ENCODE results near the gene TP73. TPM values are rescaled to one million over a fixed set of nuclear protein-coding genes. Genes with fewer than 3 reads are reported as not detected.
A peak's percentile ranks its signal among the peaks of the same experiment; 100 is the strongest.
"Not testable (repeated sequence)": the region's sequence is repeated elsewhere in the genome, so short reads cannot be mapped to it uniquely, and the experiment has no call there.

TP73 gene
- total RNA-seq, 1 experiment from 2014 or later, result 0.82 TPM

GRCh38 chr1:3747903-3748302 lies 95.6 kb downstream of the TP73 start:
- no peak for DNase-seq (ENCODE audit: unreplicated experiment)
- Mint-ChIP-seq H3K9me3 (ENCODE audit: unreplicated experiment) (no peaks in the 10 kb centered on the region), H3K4me3 (ENCODE audit: unreplicated experiment) (peak overlapping the region; percentile 72), H3K27me3 (ENCODE audit: insufficient read depth, unreplicated experiment) (peaks cover 24% of the 10 kb centered on the region), H3K27ac (ENCODE audit: low read depth, unreplicated experiment) (no peak overlapping the region), H3K4me1 (ENCODE audit: insufficient read depth, unreplicated experiment) (peaks cover 24% of the 10 kb centered on the region), H3K36me3 (ENCODE audit: insufficient read depth, unreplicated experiment) (peaks cover 12% of the 10 kb centered on the region)
- no peak for TF ChIP-seq CTCF (IDR thresholded peaks at IDR 0.05; ENCODE audit: unreplicated experiment)
- POLR2A ChIA-PET, result interaction anchor here (1.1 kb wide), 1 partner anchor 48 kb away, joined by 7 read pairs; the partner anchor contains the start of gene LRRC47
- intact Hi-C loops (cut with micrococcal nuclease), result no loop called here
- CTCF ChIA-PET, result no interaction called here
- no TSS peak for BruUV-seq (replicated peaks)

DNA sequence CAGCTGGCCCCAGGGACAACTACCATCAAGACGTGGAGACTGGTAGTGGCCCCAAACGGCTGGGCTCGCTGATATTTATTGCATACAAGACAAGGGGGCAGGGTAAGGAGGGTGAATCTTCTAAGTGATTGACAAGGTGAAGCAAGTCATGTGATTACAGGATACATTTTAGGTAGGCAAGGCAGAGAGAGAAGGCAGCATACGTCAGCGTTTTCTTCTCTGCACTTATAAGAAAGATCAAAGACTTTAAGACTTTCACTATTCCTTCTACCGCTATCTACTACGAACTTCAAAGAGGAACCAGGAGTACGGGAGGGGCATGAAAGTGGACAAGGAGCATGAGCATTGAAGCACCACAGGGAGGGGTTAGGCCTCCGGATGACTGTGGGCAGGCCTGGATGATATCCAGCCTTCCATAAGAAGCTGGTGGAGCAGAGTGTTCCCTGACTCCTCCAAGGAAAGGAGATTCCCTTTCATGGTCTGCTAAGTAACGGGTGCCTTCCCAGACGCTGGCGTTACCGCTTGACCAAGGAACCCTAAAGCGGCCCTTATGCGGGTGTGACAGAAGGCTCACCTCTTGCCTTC lies 96.1 kb downstream of the TP73 start:
- intact Hi-C loops (cut with micrococcal nuclease); DNase-seq (ENCODE audit: unreplicated experiment); BruUV-seq (replicated peaks); H3K9me3 Mint-ChIP-seq (ENCODE audit: unreplicated experiment); CTCF ChIA-PET; H3K27ac Mint-ChIP-seq (ENCODE audit: low read depth, unreplicated experiment); H3K36me3 Mint-ChIP-seq (ENCODE audit: insufficient read depth, unreplicated experiment): not testable (repeated sequence)
- H3K4me1 Mint-ChIP-seq (ENCODE audit: insufficient read depth, unreplicated experiment), result peaks cover 24% of the 10 kb centered on the region
- peak overlapping the region; percentile 72 for H3K4me3 Mint-ChIP-seq (ENCODE audit: unreplicated experiment)
- peaks cover 24% of the 10 kb centered on the region for H3K27me3 Mint-ChIP-seq (ENCODE audit: insufficient read depth, unreplicated experiment)
- POLR2A ChIA-PET, result interaction anchor here (0.9 to 1.7 kb wide), 3 partner anchors 11 to 47 kb away, joined by 4 to 7 read pairs (median 5); partner anchors contain the start of gene LRRC47

- POLR2A ChIA-PET, result interaction anchor here (0.9 to 1.7 kb wide), 2 partner anchors 10 to 26 kb away, joined by 4 to 5 read pairs; no protein-coding TSS in a partner anchor
- no TSS peak for BruUV-seq (replicated peaks)
- peaks cover 21% of the 10 kb centered on the region for H3K4me1 Mint-ChIP-seq (ENCODE audit: insufficient read depth, unreplicated experiment)
- intact Hi-C loops (cut with micrococcal nuclease), result no loop called here
- no peak for DNase-seq (ENCODE audit: unreplicated experiment)
- H3K27me3 Mint-ChIP-seq (ENCODE audit: insufficient read depth, unreplicated experiment), result peaks cover 24% of the 10 kb centered on the region
- H3K4me3 Mint-ChIP-seq (ENCODE audit: unreplicated experiment), result no peak overlapping the region
- no peak overlapping the region for H3K27ac Mint-ChIP-seq (ENCODE audit: low read depth, unreplicated experiment)
- TF ChIP-seq CTCF (IDR thresholded peaks at IDR 0.05; ENCODE audit: unreplicated experiment), result no peak
- peaks cover 3% of the 10 kb centered on the region for H3K36me3 Mint-ChIP-seq (ENCODE audit: insufficient read depth, unreplicated experiment)
- CTCF ChIA-PET, result interaction anchor here (0.8 to 0.9 kb wide), 2 partner anchors 9 to 259 kb away, joined by 4 to 6 read pairs; no protein-coding TSS in a partner anchor
- H3K9me3 Mint-ChIP-seq (ENCODE audit: unreplicated experiment), result no peaks in the 10 kb centered on the region
These were observed 97.2 kb downstream of the TP73 start for GRCh38 chr1:3749512-3749911.

- intact Hi-C loops (cut with micrococcal nuclease), result no loop called here
These were observed 98.4 kb downstream of the TP73 start for GRCh38 chr1:3750741-3751140.

More at GRCh38 chr1:3750741-3751140, 98.4 kb downstream of the TP73 start:
- BruUV-seq (replicated peaks), result no TSS peak
- Mint-ChIP-seq H3K4me1 (ENCODE audit: insufficient read depth, unreplicated experiment) (peaks cover 10% of the 10 kb centered on the region), H3K27me3 (ENCODE audit: insufficient read depth, unreplicated experiment) (peaks cover 24% of the 10 kb centered on the region), H3K9me3 (ENCODE audit: unreplicated experiment) (no peaks in the 10 kb centered on the region), H3K36me3 (ENCODE audit: insufficient read depth, unreplicated experiment) (no peaks in the 10 kb centered on the region), H3K27ac (ENCODE audit: low read depth, unreplicated experiment) (no peak overlapping the region), H3K4me3 (ENCODE audit: unreplicated experiment) (no peak overlapping the region)
- CTCF ChIA-PET, result interaction anchor here (0.6 kb wide), 1 partner anchor 349 kb away, joined by 4 read pairs; no protein-coding TSS in a partner anchor
- POLR2A ChIA-PET, result no interaction called here
- TF ChIP-seq CTCF (IDR thresholded peaks at IDR 0.05; ENCODE audit: unreplicated experiment), result no peak
- no peak for DNase-seq (ENCODE audit: unreplicated experiment)
